ENCODE measurements around the gene PEX11A. TPM values are rescaled to one million over a fixed set of nuclear protein-coding genes. Genes with fewer than 3 reads are reported as not detected.

Gene PEX11A
- total RNA-seq, 1 experiment from 2014 or later: 2.7 TPM

DNA sequence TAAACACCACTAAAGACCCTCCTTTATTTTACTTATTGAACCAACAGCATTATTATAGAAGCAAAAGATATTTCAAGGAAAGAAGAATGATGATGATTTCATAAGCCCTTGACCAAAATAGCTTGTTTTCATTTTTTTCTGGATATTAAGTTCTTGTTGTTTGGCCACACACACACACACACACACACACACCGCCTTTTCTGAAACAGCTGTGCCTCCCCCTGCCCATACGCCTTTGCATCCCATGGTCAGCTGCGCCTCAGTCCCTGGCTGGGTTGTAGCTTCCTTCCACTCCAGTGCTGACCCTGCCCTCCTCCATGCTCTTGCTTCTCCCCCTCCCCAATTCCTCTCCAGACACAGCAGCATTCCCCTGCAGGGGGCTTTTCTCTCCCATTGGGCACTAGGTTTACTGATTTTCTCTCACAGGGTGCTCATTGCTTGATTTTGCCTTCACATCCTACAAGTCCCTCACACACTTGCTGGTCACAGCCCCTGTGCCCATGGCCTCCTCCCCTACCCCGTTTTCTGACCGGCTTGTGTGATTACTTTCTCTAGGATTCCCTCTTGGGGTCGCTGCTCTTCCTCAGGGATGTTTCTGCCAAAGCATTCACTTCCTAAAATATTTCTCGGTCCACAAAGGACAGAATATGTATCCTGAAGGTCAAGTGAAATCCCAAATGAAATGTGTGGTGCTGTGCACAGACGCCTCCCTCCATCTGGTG, 42.1 kb upstream of the PEX11A start:
- Histone ChIP-seq H3K4me3 (ENCODE audit: low read depth, low read length, poor library complexity, severe bottlenecking) (no peak overlapping the region), H3K27ac (ENCODE audit: low read depth, low read length, poor library complexity, severe bottlenecking) (no peak overlapping the region), H3K27me3 (replicated peaks; ENCODE audit: insufficient read depth, low read depth, low read length, poor library complexity) (no peaks in the 10 kb centered on the region), H3K36me3 (ENCODE audit: insufficient read depth, low read length, poor library complexity, severe bottlenecking) (no peaks in the 10 kb centered on the region), H3K9me3 (ENCODE audit: low read depth, low read length, poor library complexity, severe bottlenecking) (no peaks in the 10 kb centered on the region), H3K4me1 (ENCODE audit: insufficient read depth, low read length, poor library complexity, severe bottlenecking) (peaks cover 10% of the 10 kb centered on the region)
- intact Hi-C loops (cut with micrococcal nuclease; ENCODE audit: unreplicated experiment): no loop called here
- ChIA-PET CTCF (no interaction called here), POLR2A (ENCODE audit: low non-redundant PET) (no interaction called here)
- no peak for DNase-seq (ENCODE audit: low spot score)
- BruUV-seq (replicated peaks): no TSS peak
- no peak for TF ChIP-seq EZH2 (IDR thresholded peaks at IDR 0.05; ENCODE audit: borderline replicate concordance, low read depth, low read length, poor library complexity, severe bottlenecking)
- no peak for TF ChIP-seq CTCF (conservative IDR thresholded peaks at IDR 0.05; ENCODE audit: low read depth, low read length)

DNA sequence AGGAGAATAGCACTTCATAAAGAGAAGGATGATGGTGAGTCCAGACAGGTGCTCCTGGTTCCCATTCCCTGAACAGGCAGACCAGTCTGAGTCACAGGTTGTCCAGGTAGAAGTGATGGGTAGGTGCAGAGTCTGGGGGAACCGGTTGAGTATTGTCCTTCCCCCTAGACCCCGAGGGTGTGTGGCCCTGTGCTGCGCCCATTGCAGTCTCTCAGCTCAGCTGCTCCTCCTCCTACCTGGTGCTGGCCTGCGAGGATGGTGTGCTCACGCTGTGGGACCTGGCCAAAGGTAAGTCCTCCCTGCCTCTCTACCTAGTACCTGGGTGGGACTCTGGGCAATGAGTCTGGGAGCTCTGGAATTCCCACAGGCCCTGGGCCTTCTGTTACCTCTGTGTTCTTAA, 40.7 kb upstream of the PEX11A start:
- no peak overlapping the region for H3K4me3 ChIP-seq (ENCODE audit: low read depth, low read length, poor library complexity, severe bottlenecking)
- H3K9me3 ChIP-seq (ENCODE audit: low read depth, low read length, poor library complexity, severe bottlenecking): no peaks in the 10 kb centered on the region
- no peaks in the 10 kb centered on the region for H3K36me3 ChIP-seq (ENCODE audit: insufficient read depth, low read length, poor library complexity, severe bottlenecking)
- ChIA-PET CTCF (no interaction called here), POLR2A (ENCODE audit: low non-redundant PET) (interaction anchor here (0.5 kb wide), 1 partner anchor 154 kb away, joined by 15 read pairs; no protein-coding TSS in a partner anchor)
- DNase-seq (ENCODE audit: low spot score): no peak
- TF ChIP-seq EZH2 (IDR thresholded peaks at IDR 0.05; ENCODE audit: borderline replicate concordance, low read depth, low read length, poor library complexity, severe bottlenecking): no peak
- TF ChIP-seq CTCF (conservative IDR thresholded peaks at IDR 0.05; ENCODE audit: low read depth, low read length): no peak
- H3K4me1 ChIP-seq (ENCODE audit: insufficient read depth, low read length, poor library complexity, severe bottlenecking): peaks cover 10% of the 10 kb centered on the region
- H3K27me3 ChIP-seq (replicated peaks; ENCODE audit: insufficient read depth, low read depth, low read length, poor library complexity): no peaks in the 10 kb centered on the region
- intact Hi-C loops (cut with micrococcal nuclease; ENCODE audit: unreplicated experiment): no loop called here
- BruUV-seq (replicated peaks): no TSS peak
- no peak overlapping the region for H3K27ac ChIP-seq (ENCODE audit: low read depth, low read length, poor library complexity, severe bottlenecking)

DNA sequence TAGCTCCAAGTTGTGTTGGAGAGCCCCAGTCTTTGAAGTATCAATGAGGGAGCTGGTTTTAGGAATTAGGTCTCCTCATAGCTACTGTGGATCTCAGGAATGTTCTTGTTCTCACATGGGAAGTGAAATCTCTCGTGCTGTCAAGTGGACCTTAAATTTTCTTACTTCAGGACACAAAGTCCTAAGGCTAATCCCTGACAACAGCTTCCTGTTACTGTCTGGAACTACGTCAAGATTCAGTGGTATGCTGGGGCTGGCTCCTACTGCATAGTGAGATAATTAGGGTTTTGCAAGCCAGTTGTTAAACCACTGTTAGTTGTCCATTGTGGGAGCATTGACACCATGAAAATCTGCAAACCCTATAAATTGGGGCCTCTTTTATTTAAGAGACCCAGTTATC, 37.7 kb upstream of the PEX11A start:
- H3K4me1 ChIP-seq (ENCODE audit: insufficient read depth, low read length, poor library complexity, severe bottlenecking): peaks cover 10% of the 10 kb centered on the region
- H3K27ac ChIP-seq (ENCODE audit: low read depth, low read length, poor library complexity, severe bottlenecking): no peak overlapping the region
- CTCF ChIA-PET: interaction anchor here (0.6 kb wide), 1 partner anchor 11 kb away, joined by 3 read pairs; no protein-coding TSS in a partner anchor
- no peak overlapping the region for H3K4me3 ChIP-seq (ENCODE audit: low read depth, low read length, poor library complexity, severe bottlenecking)
- H3K9me3 ChIP-seq (ENCODE audit: low read depth, low read length, poor library complexity, severe bottlenecking): no peaks in the 10 kb centered on the region
- TF ChIP-seq EZH2 (IDR thresholded peaks at IDR 0.05; ENCODE audit: borderline replicate concordance, low read depth, low read length, poor library complexity, severe bottlenecking): no peak
- POLR2A ChIA-PET (ENCODE audit: low non-redundant PET): no interaction called here
- BruUV-seq (replicated peaks): no TSS peak
- peak; percentile 66 for DNase-seq (ENCODE audit: low spot score)
- intact Hi-C loops (cut with micrococcal nuclease; ENCODE audit: unreplicated experiment): no loop called here
- H3K36me3 ChIP-seq (ENCODE audit: insufficient read depth, low read length, poor library complexity, severe bottlenecking): no peaks in the 10 kb centered on the region
- no peaks in the 10 kb centered on the region for H3K27me3 ChIP-seq (replicated peaks; ENCODE audit: insufficient read depth, low read depth, low read length, poor library complexity)

DNA sequence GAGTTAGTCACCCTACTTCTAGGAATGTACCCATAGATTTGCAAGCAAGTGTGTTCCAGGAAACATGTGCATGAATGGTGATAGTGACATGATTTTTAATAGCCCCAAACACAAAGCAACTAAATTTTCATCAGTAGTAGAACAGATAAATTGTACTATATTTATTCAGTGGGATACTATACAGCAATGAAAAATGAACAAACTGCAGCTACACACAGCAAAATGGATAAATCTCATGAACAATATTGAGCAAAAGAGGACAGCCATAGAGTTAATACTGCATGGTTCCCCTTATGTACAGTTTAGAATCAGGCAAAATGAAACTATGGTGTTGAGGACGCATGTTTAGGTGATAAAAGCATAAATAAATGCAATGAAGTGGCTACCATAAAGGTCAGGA, 34.5 kb upstream of the PEX11A start:
- no peak for DNase-seq (ENCODE audit: low spot score)
- no peaks in the 10 kb centered on the region for H3K9me3 ChIP-seq (ENCODE audit: low read depth, low read length, poor library complexity, severe bottlenecking)
- intact Hi-C loops (cut with micrococcal nuclease; ENCODE audit: unreplicated experiment): no loop called here
- no peak overlapping the region for H3K27ac ChIP-seq (ENCODE audit: low read depth, low read length, poor library complexity, severe bottlenecking)
- H3K4me1 ChIP-seq (ENCODE audit: insufficient read depth, low read length, poor library complexity, severe bottlenecking): peaks cover 10% of the 10 kb centered on the region
- ChIA-PET POLR2A (ENCODE audit: low non-redundant PET) (interaction anchor here (0.6 kb wide), 1 partner anchor 991 kb away, joined by 3 read pairs; no protein-coding TSS in a partner anchor), CTCF (no interaction called here)
- no peaks in the 10 kb centered on the region for H3K36me3 ChIP-seq (ENCODE audit: insufficient read depth, low read length, poor library complexity, severe bottlenecking)
- BruUV-seq (replicated peaks): no TSS peak
- H3K27me3 ChIP-seq (replicated peaks; ENCODE audit: insufficient read depth, low read depth, low read length, poor library complexity): no peaks in the 10 kb centered on the region
- no peak overlapping the region for H3K4me3 ChIP-seq (ENCODE audit: low read depth, low read length, poor library complexity, severe bottlenecking)
- TF ChIP-seq CTCF (conservative IDR thresholded peaks at IDR 0.05; ENCODE audit: low read depth, low read length): no peak

All from A673 (cell line).